IMR-90 (cell line): ENCODE results near the gene PKP3. TPM values are rescaled to one million over a fixed set of nuclear protein-coding genes. Genes with fewer than 3 reads are reported as not detected.

Source experiments
- ATAC-seq: fragments of 200-7000 bp; cut with Tn5 transposase; 2 replicates; pipeline ENCODE4 v1.9.1; 2020; ENCODE audit warnings: low read depth, mild to moderate bottlenecking, moderate library complexity
- BruUV-seq: library from RNA; stranded (reverse); fragments of 400-500 nt; replicated peaks from 2 replicates; lab custom pipeline; 2021; lab: Mats Ljungman, UMichigan
- CTCF ChIA-PET: fragments of 300-600 bp; formaldehyde crosslinking; extraction: SDS; loops from one replicate; lab custom pipeline; 2021; ENCODE audit warnings: antibody characterized with exemption; lab: Yijun Ruan, JAX
- POLR2A ChIA-PET: fragments of 300-600 bp; sonication (Branson Sonifier 250); formaldehyde crosslinking; loops from one replicate; lab custom pipeline; 2022; ENCODE audit warnings: antibody characterized with exemption; ENCODE audit not compliant: unreplicated experiment; lab: Charles Lee
- DNase-seq: peaks from one replicate; pipeline ENCODE4 v3.0.0; 2013
- H2AFZ ChIP-seq: replicated peaks from 2 replicates; pipeline ENCODE3; 2013; ENCODE audit warnings: low read length, mild to moderate bottlenecking; ENCODE audit not compliant: poor library complexity
- H2AK5ac ChIP-seq: 2 replicates; pipeline ENCODE4 v1.6.1; 2013; ENCODE audit warnings: low read depth, low read length, inconsistent platforms
- H2AK9ac ChIP-seq: replicated peaks from 2 replicates; pipeline ENCODE3; 2013; ENCODE audit warnings: mild to moderate bottlenecking, low read depth, low read length, moderate library complexity; ENCODE audit not compliant: poor library complexity
- H2BK120ac ChIP-seq: 2 replicates; pipeline ENCODE4 v1.6.1; 2013; ENCODE audit warnings: low read depth, low read length, inconsistent platforms
- H2BK15ac ChIP-seq: 3 replicates; pipeline ENCODE4 v1.6.1; 2013; ENCODE audit warnings: low read depth, low read length, inconsistent platforms
- H2BK20ac ChIP-seq: 2 replicates; pipeline ENCODE4 v1.6.1; 2013; ENCODE audit warnings: low read depth, mild to moderate bottlenecking, inconsistent platforms, low read length, moderate library complexity
- H2BK5ac ChIP-seq: 2 replicates; pipeline ENCODE4 v1.6.1; 2013; ENCODE audit warnings: mild to moderate bottlenecking, low read depth, low read length, inconsistent platforms; ENCODE audit not compliant: poor library complexity, severe bottlenecking
- H3K14ac ChIP-seq: replicated peaks from 2 replicates; pipeline ENCODE4 v1.6.1; 2013; ENCODE audit warnings: low read depth, low read length, inconsistent platforms
- H3K18ac ChIP-seq: 2 replicates; pipeline ENCODE4 v1.6.1; 2013; ENCODE audit warnings: low read depth, low read length, control low read depth
- H3K23ac ChIP-seq: 2 replicates; pipeline ENCODE4 v1.6.1; 2013; ENCODE audit warnings: low read depth, low read length, inconsistent platforms
- H3K27ac ChIP-seq: 2 replicates; pipeline ENCODE4 v1.5.1; 2013; ENCODE audit warnings: mild to moderate bottlenecking, control low read depth, low read length; ENCODE audit not compliant: insufficient read depth
- H3K27me3 ChIP-seq: 2 replicates; pipeline ENCODE4 v1.6.1; 2013; ENCODE audit warnings: low read length; ENCODE audit not compliant: control insufficient read depth, insufficient read depth
- H3K36me3 ChIP-seq: 2 replicates; pipeline ENCODE4 v1.6.1; 2013; ENCODE audit warnings: low read length, mixed read lengths; ENCODE audit not compliant: control insufficient read depth, insufficient read depth
- H3K4ac ChIP-seq: 2 replicates; pipeline ENCODE4 v1.6.1; 2013; ENCODE audit warnings: low read depth, low read length, inconsistent platforms
- H3K4me1 ChIP-seq: 2 replicates; pipeline ENCODE4 v1.6.1; 2013; ENCODE audit warnings: low read length, mixed read lengths; ENCODE audit not compliant: control insufficient read depth, insufficient read depth
- H3K4me2 ChIP-seq: 2 replicates; pipeline ENCODE4 v1.6.1; 2013; ENCODE audit warnings: low read depth, mild to moderate bottlenecking, control low read depth, low read length, moderate library complexity
- H3K4me3 ChIP-seq: 2 replicates; pipeline ENCODE4 v1.5.1; 2013; ENCODE audit warnings: low read depth, mild to moderate bottlenecking, control low read depth, low read length, moderate library complexity; ENCODE audit not compliant: insufficient read depth
- H3K56ac ChIP-seq: 2 replicates; pipeline ENCODE4 v1.6.1; 2013; ENCODE audit warnings: low read length, inconsistent platforms; ENCODE audit not compliant: insufficient read depth; ENCODE audit errors: extremely low read depth
- H3K79me1 ChIP-seq, 2 experiments: 2 replicates each; pipeline ENCODE4 v1.6.1; 2013; ENCODE audit warnings: low read length in 2 of 2, inconsistent platforms in 1 of 2, low read depth in 1 of 2
- H3K9ac ChIP-seq: 2 replicates; pipeline ENCODE4 v1.6.1; 2013; ENCODE audit warnings: low read depth, low read length, control low read depth
- H3K9me1 ChIP-seq: 2 replicates; pipeline ENCODE4 v1.6.1; 2013; ENCODE audit warnings: low read length, inconsistent platforms; ENCODE audit not compliant: insufficient read depth
- H3K9me3 ChIP-seq: 2 replicates; pipeline ENCODE4 v1.6.1; 2013; ENCODE audit warnings: low read length; ENCODE audit not compliant: control insufficient read depth, insufficient read depth
- H4K20me1 ChIP-seq: 2 replicates; pipeline ENCODE4 v1.6.1; 2013; ENCODE audit warnings: low read length, inconsistent platforms; ENCODE audit not compliant: insufficient read depth
- H4K5ac ChIP-seq: 2 replicates; pipeline ENCODE4 v1.6.1; 2013; ENCODE audit warnings: mild to moderate bottlenecking, low read depth, low read length, control low read depth
- H4K8ac ChIP-seq, 2 experiments: 2 replicates each; pipeline ENCODE4 v1.6.1; 2013; ENCODE audit warnings: low read depth in 2 of 2, low read length in 2 of 2, control low read depth in 1 of 2, inconsistent platforms in 1 of 2
- H4K91ac ChIP-seq: 2 replicates; pipeline ENCODE4 v1.6.1; 2013; ENCODE audit warnings: low read depth, low read length, inconsistent platforms; ENCODE audit not compliant: insufficient read depth
- BHLHE40 ChIP-seq: fragments of 150-350 bp; IDR thresholded peaks from 2 replicates; pipeline ENCODE4 v1.6.1; 2016; ENCODE audit warnings: mild to moderate bottlenecking, low read depth, low read length
- CEBPB ChIP-seq: IDR thresholded peaks from 2 replicates; pipeline ENCODE4 v1.6.1; 2012; ENCODE audit warnings: low read depth, low read length, improper control_type of control experiment
- CHD1 ChIP-seq: IDR thresholded peaks from 2 replicates; pipeline ENCODE4 v1.6.1; 2012; ENCODE audit warnings: low read depth, low read length, improper control_type of control experiment
- CTCF ChIP-seq: conservative IDR thresholded peaks from 2 replicates; pipeline ENCODE4 v1.5.1; 2012; ENCODE audit warnings: mild to moderate bottlenecking, low read depth, low read length, improper control_type of control experiment
- ELK1 ChIP-seq: fragments of 150-350 bp; IDR thresholded peaks from 2 replicates; pipeline ENCODE4 v1.6.1; 2016; ENCODE audit warnings: low read depth, mild to moderate bottlenecking, low read length, moderate library complexity, borderline replicate concordance
- MAFK ChIP-seq: IDR thresholded peaks from 2 replicates; pipeline ENCODE4 v1.6.1; 2012; ENCODE audit warnings: low read depth, low read length, improper control_type of control experiment
- MAZ ChIP-seq: IDR thresholded peaks from 2 replicates; pipeline ENCODE4 v1.6.1; 2012; ENCODE audit warnings: low read depth, mild to moderate bottlenecking, low read length, improper control_type of control experiment, moderate library complexity, borderline replicate concordance
- MXI1 ChIP-seq: IDR thresholded peaks from 2 replicates; pipeline ENCODE4 v1.6.1; 2012; ENCODE audit warnings: low read depth, mild to moderate bottlenecking, low read length, moderate library complexity, borderline replicate concordance
- NFE2L2 ChIP-seq: fragments of 150-350 bp; IDR thresholded peaks from 2 replicates; pipeline ENCODE4 v1.6.1; 2016; ENCODE audit warnings: low read depth, mild to moderate bottlenecking, low read length
- POLR2A ChIP-seq: IDR thresholded peaks from 2 replicates; pipeline ENCODE4 v1.6.1; 2012; ENCODE audit warnings: mild to moderate bottlenecking, low read depth, low read length
- RAD21 ChIP-seq: IDR thresholded peaks from 2 replicates; pipeline ENCODE4 v1.6.1; 2012; ENCODE audit warnings: low read length, improper control_type of control experiment
- RCOR1 ChIP-seq: IDR thresholded peaks from 2 replicates; pipeline ENCODE4 v1.6.1; 2012; ENCODE audit warnings: mild to moderate bottlenecking, low read length, improper control_type of control experiment; ENCODE audit not compliant: insufficient replicate concordance
- RFX5 ChIP-seq: IDR thresholded peaks from 2 replicates; pipeline ENCODE4 v1.8.0; 2012; ENCODE audit warnings: low read depth, mild to moderate bottlenecking, low read length, moderate library complexity
- SMC3 ChIP-seq: fragments of 150-350 bp; IDR thresholded peaks from 2 replicates; pipeline ENCODE4 v1.6.1; 2016; ENCODE audit warnings: low read depth, mild to moderate bottlenecking, antibody characterized with exemption, low read length, moderate library complexity
- USF2 ChIP-seq: fragments of 150-350 bp; IDR thresholded peaks from 2 replicates; pipeline ENCODE4 v1.6.1; 2017; ENCODE audit warnings: mild to moderate bottlenecking, antibody characterized with exemption, low read length, low read depth
- WGBS, 2 experiments: methylation state at CpG; one replicate each; pipeline versions ENCODE4 v1.1.5 to v1.1.7; 2013; ENCODE audit warnings: missing lambda C conversion rate in 2 of 2; ENCODE audit not compliant: insufficient read length in 1 of 2; ENCODE audit errors: extremely low coverage in 2 of 2; 5-methylcytosine and 5-hydroxymethylcytosine counted together
- dilution Hi-C: fragments of 300-500 bp; cut with HindIII; formaldehyde crosslinking; loops from one replicate; pipeline ENCODE4 v1.14.3; 2018; ENCODE audit warnings: low sequenced_read_pairs; ENCODE audit not compliant: unreplicated experiment
- in situ Hi-C: fragments of 300-500 bp; cut with MboI; formaldehyde crosslinking; loops from 3 replicates; pipeline ENCODE4 v1.14.3; 2019; ENCODE audit warnings: low sequenced_read_pairs, inconsistent platforms, mixed read lengths
- intact Hi-C: fragments of 100-400 bp; cut with micrococcal nuclease; formaldehyde crosslinking; loops from 2 replicates; pipeline ENCODE4 v1.10.0; 2022
- polyA plus RNA-seq, 3 experiments: library from polyadenylated mRNA; depleted of rRNA; stranded (reverse); fragments of >200 nt; gene quantifications; 2 replicates each; pipeline ENCODE4 v1.2.3, GENCODE V29; 2012; ENCODE audit warnings: low replicate concordance in 1 of 3
- total RNA-seq: library from RNA; depleted of rRNA; stranded (reverse); fragments of >200 nt; gene quantifications from 2 replicates; pipeline ENCODE4 v1.2.3, GENCODE V29; 2012

The PKP3 gene
- total and polyA plus RNA-seq, 2 of the 4 experiments (the other 2 are of a cell fraction), result 1.5 to 2.2 TPM

GRCh38 chr11:371716-372590 lies 22.1 kb upstream of the PKP3 start:
- Histone ChIP-seq H4K5ac (no peak overlapping the region), H2BK15ac (no peak overlapping the region), H3K56ac (no peak overlapping the region), H2AK9ac (no peak overlapping the region), H3K4me1 (peaks cover 7% of the 10 kb centered on the region), H3K18ac (no peak overlapping the region), H2BK20ac (no peak overlapping the region), H3K79me1 (0 out of 4 replicates have a peak, but pooled peaks cover 0 to 2% of the 10 kb centered on the region in 2 experiments), H3K9me1 (no peaks in the 10 kb centered on the region), H3K4me3 (no peak overlapping the region), H3K27me3 (peaks cover 3% of the 10 kb centered on the region; the same call in 1 of the 2 replicates), H3K14ac (no peak overlapping the region), H3K4me2 (no peak overlapping the region), H2BK120ac (no peak overlapping the region), H3K27ac (no peak overlapping the region), H4K20me1 (peaks cover 13% of the 10 kb centered on the region; the same call in 1 of the 2 replicates), H2AK5ac (no peak overlapping the region), H3K23ac (no peak overlapping the region), H3K4ac (no peak overlapping the region), H4K8ac (no peak overlapping the region), H4K91ac (no peak overlapping the region), H2BK5ac (no peak overlapping the region), H3K9me3 (no peaks in the 10 kb centered on the region), H2AFZ (no peak overlapping the region), H3K36me3 (peaks cover 29% of the 10 kb centered on the region), H3K9ac (no peak overlapping the region)
- in situ Hi-C loops, result no loop called here
- DNase-seq, result no peak
- CTCF ChIA-PET, result no interaction called here
- no TSS peak for BruUV-seq
- no peak for ATAC-seq
- WGBS, 2 experiments, result 90% methylated on average over 11 of the region's 19 CpGs; no CpG with 5 or more reads in 1 of the 2 experiments
- dilution Hi-C loops, result no loop called here
- intact Hi-C loops, result no loop called here
- POLR2A ChIA-PET, result no interaction called here
- TF ChIP-seq USF2 (no peak), POLR2A (no peak), CTCF (no peak), NFE2L2 (no peak), RAD21 (no peak), MXI1 (no peak), SMC3 (no peak), ELK1 (no peak), CEBPB (no peak), BHLHE40 (no peak), RFX5 (no peak), MAFK (no peak), RCOR1 (no peak), MAZ (no peak), CHD1 (no peak)
